ENCODE data around the gene BAG3. TPM values are rescaled to one million over a fixed set of nuclear protein-coding genes. Genes with fewer than 3 reads are reported as not detected.

The BAG3 gene
- total and polyA plus RNA-seq, 2 of the 4 experiments (the other 2 are of a cell fraction) = 5.4 to 42.5 TPM

DNA sequence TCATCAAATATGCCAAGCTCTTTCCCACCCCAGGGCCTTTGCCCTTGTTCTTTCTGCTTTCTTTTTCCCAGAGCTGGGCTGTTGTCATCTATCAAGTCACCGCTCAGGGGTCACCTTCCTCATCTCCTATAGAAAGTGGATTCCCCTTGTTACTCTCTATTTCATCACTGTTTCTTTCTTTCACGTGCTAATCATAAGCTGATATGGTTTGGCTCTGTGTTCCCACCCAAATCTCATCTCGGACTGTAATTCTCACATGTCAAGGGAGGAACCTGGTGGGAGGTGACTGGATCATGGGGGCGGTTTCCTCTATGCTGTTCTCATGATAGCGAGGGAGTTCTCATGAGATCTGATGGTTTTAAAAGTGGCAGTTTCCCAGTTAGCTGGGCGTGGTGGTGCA, 37.4 kb upstream of the BAG3 start:
- no peaks in the 10 kb centered on the region for H3K4me1 ChIP-seq (ENCODE audit: control insufficient read depth, insufficient read depth, low read length)
- H3K56ac ChIP-seq (ENCODE audit: extremely low read depth, insufficient read depth, low read length) = no peak overlapping the region
- H3K4me2 ChIP-seq (ENCODE audit: low read depth, low read length) = no peak overlapping the region
- H3K27ac ChIP-seq (ENCODE audit: insufficient read depth, low read length) = no peak overlapping the region
- no peak overlapping the region for H2BK15ac ChIP-seq (ENCODE audit: low read depth, low read length)
- H4K91ac ChIP-seq (ENCODE audit: insufficient read depth, low read depth, low read length) = no peak overlapping the region
- H2AK9ac ChIP-seq (replicated peaks; ENCODE audit: low read depth, low read length, poor library complexity) = no peak overlapping the region
- no peak overlapping the region for H4K5ac ChIP-seq (ENCODE audit: low read depth, low read length)
- no peaks in the 10 kb centered on the region for H3K9me3 ChIP-seq (ENCODE audit: control insufficient read depth, insufficient read depth, low read length)
- no peak overlapping the region for H2AFZ ChIP-seq (replicated peaks; ENCODE audit: low read length, poor library complexity)
- 100% methylated on average over 2 of the region's 6 CpGs; no CpG with 5 or more reads in 1 of the 2 experiments for WGBS, 2 experiments (ENCODE audit: extremely low coverage in 2 of 2, insufficient read length in 1 of 2)
- H2AK5ac ChIP-seq (ENCODE audit: low read depth, low read length) = no peak overlapping the region
- H2BK120ac ChIP-seq (ENCODE audit: low read depth, low read length) = no peak overlapping the region
- H4K20me1 ChIP-seq (ENCODE audit: insufficient read depth, low read length) = no peaks in the 10 kb centered on the region
- H3K36me3 ChIP-seq (ENCODE audit: control insufficient read depth, insufficient read depth, low read length) = no peaks in the 10 kb centered on the region
- no peak overlapping the region for H3K18ac ChIP-seq (ENCODE audit: low read depth, low read length)
- H3K27me3 ChIP-seq (ENCODE audit: control insufficient read depth, insufficient read depth, low read length) = no peaks in the 10 kb centered on the region
- H3K79me1 ChIP-seq (ENCODE audit: low read depth in 1 of 2, low read length in 2 of 2) = no peaks in the 10 kb centered on the region
- H3K4me3 ChIP-seq (ENCODE audit: insufficient read depth, low read depth, low read length) = no peak overlapping the region
- ATAC-seq (ENCODE audit: low read depth) = no peak
- H2BK5ac ChIP-seq (ENCODE audit: low read depth, low read length, poor library complexity, severe bottlenecking) = no peak overlapping the region
- intact Hi-C loops (cut with micrococcal nuclease) (no loop called here), in situ Hi-C loops (cut with MboI; ENCODE audit: low sequenced_read_pairs) (no loop called here), dilution Hi-C loops (cut with HindIII; ENCODE audit: low sequenced_read_pairs, unreplicated experiment) (no loop called here)
- H3K9ac ChIP-seq (ENCODE audit: low read depth, low read length) = no peak overlapping the region
- H3K9me1 ChIP-seq (ENCODE audit: insufficient read depth, low read length) = no peaks in the 10 kb centered on the region
- CTCF ChIA-PET = no interaction called here
- TF ChIP-seq, protein P1, sequence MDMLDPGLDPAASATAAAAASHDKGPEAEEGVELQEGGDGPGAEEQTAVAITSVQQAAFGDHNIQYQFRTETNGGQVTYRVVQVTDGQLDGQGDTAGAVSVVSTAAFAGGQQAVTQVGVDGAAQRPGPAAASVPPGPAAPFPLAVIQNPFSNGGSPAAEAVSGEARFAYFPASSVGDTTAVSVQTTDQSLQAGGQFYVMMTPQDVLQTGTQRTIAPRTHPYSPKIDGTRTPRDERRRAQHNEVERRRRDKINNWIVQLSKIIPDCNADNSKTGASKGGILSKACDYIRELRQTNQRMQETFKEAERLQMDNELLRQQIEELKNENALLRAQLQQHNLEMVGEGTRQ (IDR thresholded peaks at IDR 0.05; ENCODE audit: low read depth, low read length) = no peak
- TF ChIP-seq BHLHE40 (IDR thresholded peaks at IDR 0.05; ENCODE audit: low read depth, low read length) (no peak), MAZ (IDR thresholded peaks at IDR 0.05; ENCODE audit: borderline replicate concordance, low read depth, low read length) (no peak), RCOR1 (IDR thresholded peaks at IDR 0.05; ENCODE audit: insufficient replicate concordance, low read length) (no peak), MAFK (IDR thresholded peaks at IDR 0.05; ENCODE audit: low read depth, low read length) (no peak), SMC3 (IDR thresholded peaks at IDR 0.05; ENCODE audit: low read depth, low read length) (no peak)
- H3K4ac ChIP-seq (ENCODE audit: low read depth, low read length) = no peak overlapping the region
- H3K23ac ChIP-seq (ENCODE audit: low read depth, low read length) = no peak overlapping the region
- no peak overlapping the region for H4K8ac ChIP-seq (ENCODE audit: low read depth in 2 of 2, low read length in 2 of 2)
- no peak overlapping the region for H2BK20ac ChIP-seq (ENCODE audit: low read depth, low read length)
- H3K14ac ChIP-seq (replicated peaks; ENCODE audit: low read depth, low read length) = no peak overlapping the region
- no TSS peak for BruUV-seq (replicated peaks)
- POLR2A ChIA-PET (ENCODE audit: unreplicated experiment) = no interaction called here
- no peak for DNase-seq
